Fibroblast of skin of scalp (primary cell): ENCODE measurements around the gene SRP14.
"Not testable (repeated sequence)": the region's sequence is repeated elsewhere in the genome, so short reads cannot be mapped to it uniquely, and the experiment has no call there.

ENCODE experiments used
- DNase-seq: peaks from one replicate; pipeline ENCODE4 v3.0.0-alpha.2; 2013

SRP14 gene

GRCh38 chr15:40028193-40028592 lies 10.8 kb downstream of the SRP14 start:
- no peak for DNase-seq

GRCh38 chr15:40016224-40016865 lies 22.6 kb downstream of the SRP14 start:
- no peak for DNase-seq

- DNase-seq = no peak
Observed at GRCh38 chr15:40014390-40014789, 24.6 kb downstream of the SRP14 start.

- not testable (repeated sequence) for DNase-seq
Observed at GRCh38 chr15:40013372-40013771, 25.6 kb downstream of the SRP14 start.

GRCh38 chr15:40011303-40011702 lies 27.7 kb downstream of the SRP14 start:
- no peak for DNase-seq

- no peak for DNase-seq
Observed at GRCh38 chr15:40010686-40011085, 28.3 kb downstream of the SRP14 start.

- no peak for DNase-seq
Observed at GRCh38 chr15:40008061-40008765, 30.8 kb downstream of the SRP14 start.

- peak; percentile 53 for DNase-seq
Observed at GRCh38 chr15:40006646-40007045, 32.3 kb downstream of the SRP14 start.

- no peak for DNase-seq
Observed at GRCh38 chr15:40006003-40006402, 33.0 kb downstream of the SRP14 start.

GRCh38 chr15:40003116-40003916 lies 35.7 kb downstream of the SRP14 start:
- DNase-seq = no peak

- DNase-seq = no peak
Observed at GRCh38 chr15:40002295-40002694, 36.7 kb downstream of the SRP14 start.

GRCh38 chr15:39999538-40000200 lies 39.3 kb downstream of the SRP14 start:
- peak; percentile 34 for DNase-seq

GRCh38 chr15:39998511-39999077 lies 40.4 kb downstream of the SRP14 start:
- no peak for DNase-seq

- no peak for DNase-seq
Observed at GRCh38 chr15:39997639-39998038, 41.3 kb downstream of the SRP14 start.

GRCh38 chr15:39997031-39997430 lies 42.0 kb downstream of the SRP14 start:
- peak; percentile 73 for DNase-seq

- DNase-seq = not testable (repeated sequence)
Observed at GRCh38 chr15:39996228-39996627, 42.8 kb downstream of the SRP14 start.

GRCh38 chr15:39992953-39993352 lies 46.0 kb downstream of the SRP14 start:
- DNase-seq = not testable (repeated sequence)

GRCh38 chr15:39990706-39991105 lies 48.3 kb downstream of the SRP14 start:
- no peak for DNase-seq

GRCh38 chr15:39987821-39988220 lies 51.2 kb downstream of the SRP14 start:
- DNase-seq = no peak
